RWPE1 (cell line): ENCODE measurements around the gene ASCL2.

Source experiments
- CTCF ChIA-PET: fragments of 350-600 bp; sonication (Branson Sonifier 250); formaldehyde crosslinking; extraction: SDS; loops from one replicate; lab custom pipeline; 2021; lab: Yijun Ruan, JAX
- POLR2A ChIA-PET: fragments of 400-600 bp; formaldehyde crosslinking; extraction: SDS; loops from one replicate; lab custom pipeline; 2020; ENCODE audit warnings: antibody characterized with exemption; ENCODE audit not compliant: low non-redundant PET; lab: Yijun Ruan, JAX
- DNase-seq: peaks from one replicate; pipeline ENCODE4 v3.0.0; 2012; ENCODE audit warnings: low spot score
- H3K27ac ChIP-seq: fragments of 450-650 bp; 2 replicates; pipeline ENCODE4 v1.5.1; 2017
- TF ChIP-seq, protein P1 (sequence below): fragments of 450-650 bp; conservative IDR thresholded peaks from 2 replicates; pipeline ENCODE4 v1.5.1; 2017; ENCODE audit warnings: low read depth, mild to moderate bottlenecking

ASCL2 gene, protein sequence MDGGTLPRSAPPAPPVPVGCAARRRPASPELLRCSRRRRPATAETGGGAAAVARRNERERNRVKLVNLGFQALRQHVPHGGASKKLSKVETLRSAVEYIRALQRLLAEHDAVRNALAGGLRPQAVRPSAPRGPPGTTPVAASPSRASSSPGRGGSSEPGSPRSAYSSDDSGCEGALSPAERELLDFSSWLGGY

DNA sequence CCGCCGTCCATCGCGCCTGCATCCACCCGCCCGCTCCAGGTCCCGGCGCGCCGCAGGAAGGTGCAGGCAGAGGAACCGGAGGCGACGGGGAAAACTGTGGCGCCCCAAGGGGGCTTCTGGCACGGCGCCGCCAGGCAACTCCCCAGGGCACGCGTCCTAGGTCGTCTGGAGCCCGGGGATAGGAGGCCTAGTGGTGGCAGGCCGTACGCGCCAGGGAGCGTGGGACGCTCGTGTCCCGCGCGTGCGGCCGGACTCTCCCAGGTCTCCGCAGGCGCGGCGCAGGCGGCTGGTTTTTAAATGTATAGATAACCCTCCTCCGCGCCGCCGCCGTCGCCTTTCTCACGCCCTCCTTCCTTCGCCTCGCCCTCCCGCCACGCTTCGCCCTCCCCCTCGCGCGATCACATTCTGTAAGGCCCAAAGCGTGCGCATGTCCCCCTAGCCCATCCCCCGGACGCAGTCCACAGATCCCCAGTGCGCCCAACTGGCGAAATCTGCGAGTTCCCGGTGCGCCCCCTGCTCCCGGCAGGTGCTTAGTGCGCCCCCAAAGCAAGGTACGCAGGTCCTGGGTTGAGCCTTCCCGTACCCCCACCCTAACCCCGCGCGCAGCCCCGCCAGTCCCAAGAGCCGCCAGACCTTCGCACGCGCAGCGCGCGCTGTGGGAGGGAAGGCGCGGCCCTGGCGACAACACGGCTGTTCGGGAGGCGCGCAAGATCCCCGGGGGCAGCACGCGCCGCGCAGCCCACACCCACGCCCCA, at the start of gene ASCL2:
Gene ASCL2, minus strand, starts transcription at position 267 of the 755 bp plus-strand sequence. Its CDS starts 256 bp downstream, at position 11.
- DNase-seq: no peak
- TF ChIP-seq, protein P1, sequence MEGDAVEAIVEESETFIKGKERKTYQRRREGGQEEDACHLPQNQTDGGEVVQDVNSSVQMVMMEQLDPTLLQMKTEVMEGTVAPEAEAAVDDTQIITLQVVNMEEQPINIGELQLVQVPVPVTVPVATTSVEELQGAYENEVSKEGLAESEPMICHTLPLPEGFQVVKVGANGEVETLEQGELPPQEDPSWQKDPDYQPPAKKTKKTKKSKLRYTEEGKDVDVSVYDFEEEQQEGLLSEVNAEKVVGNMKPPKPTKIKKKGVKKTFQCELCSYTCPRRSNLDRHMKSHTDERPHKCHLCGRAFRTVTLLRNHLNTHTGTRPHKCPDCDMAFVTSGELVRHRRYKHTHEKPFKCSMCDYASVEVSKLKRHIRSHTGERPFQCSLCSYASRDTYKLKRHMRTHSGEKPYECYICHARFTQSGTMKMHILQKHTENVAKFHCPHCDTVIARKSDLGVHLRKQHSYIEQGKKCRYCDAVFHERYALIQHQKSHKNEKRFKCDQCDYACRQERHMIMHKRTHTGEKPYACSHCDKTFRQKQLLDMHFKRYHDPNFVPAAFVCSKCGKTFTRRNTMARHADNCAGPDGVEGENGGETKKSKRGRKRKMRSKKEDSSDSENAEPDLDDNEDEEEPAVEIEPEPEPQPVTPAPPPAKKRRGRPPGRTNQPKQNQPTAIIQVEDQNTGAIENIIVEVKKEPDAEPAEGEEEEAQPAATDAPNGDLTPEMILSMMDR: no peak

DNA sequence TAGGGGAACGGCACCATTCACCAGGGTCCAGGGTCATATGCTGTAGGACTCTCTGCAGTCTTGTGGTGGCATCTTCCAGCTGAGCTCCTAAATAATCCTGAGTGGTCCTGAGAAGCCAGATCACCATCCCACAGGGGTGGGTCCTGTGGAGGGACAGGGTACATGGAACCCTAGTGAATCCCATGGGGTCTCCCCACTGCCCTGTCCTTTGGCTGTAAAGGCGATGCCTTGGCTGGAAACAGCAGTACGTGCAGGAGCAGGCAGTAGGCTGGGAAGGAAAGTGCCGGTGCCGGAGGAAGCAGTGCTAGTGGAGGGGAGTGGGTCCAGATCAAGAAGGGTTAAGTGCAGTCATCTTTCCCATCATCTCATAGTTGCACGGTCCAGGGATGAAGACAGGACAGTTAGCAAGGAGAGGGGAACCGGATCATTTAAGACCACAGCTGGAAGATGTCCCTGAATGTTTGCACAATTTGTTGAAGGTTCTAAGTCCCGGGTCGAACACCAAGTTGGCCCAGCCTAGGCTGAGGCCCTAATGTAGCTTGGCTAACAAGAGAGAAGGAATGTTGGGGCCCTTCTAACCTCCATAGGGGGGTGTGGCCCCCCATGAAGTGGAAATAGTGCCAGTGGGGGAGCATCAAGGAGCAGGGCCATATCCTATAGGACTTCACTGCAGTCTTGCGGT, 49.5 kb upstream of the ASCL2 start:
- DNase-seq: no peak
- ChIA-PET CTCF (interaction anchor here (1.4 kb wide), 1 partner anchor 100 kb away, joined by 9 read pairs; no protein-coding TSS in a partner anchor), POLR2A (no interaction called here)
- TF ChIP-seq, protein P1: no peak
- H3K27ac ChIP-seq: no peak overlapping the region

More for the DNA sequence above, at the start of gene ASCL2:
- CTCF ChIA-PET: interaction anchor here (0.5 to 1.4 kb wide), 12 partner anchors 28 to 150 kb away, joined by 3 to 7 read pairs (median 4); no protein-coding TSS in a partner anchor
- H3K27ac ChIP-seq: peak within 1 kb of the TSS; percentile 89
- POLR2A ChIA-PET: interaction anchor here (0.6 to 0.9 kb wide), 2 partner anchors 67 to 68 kb away, joined by 3 read pairs; no protein-coding TSS in a partner anchor

DNA sequence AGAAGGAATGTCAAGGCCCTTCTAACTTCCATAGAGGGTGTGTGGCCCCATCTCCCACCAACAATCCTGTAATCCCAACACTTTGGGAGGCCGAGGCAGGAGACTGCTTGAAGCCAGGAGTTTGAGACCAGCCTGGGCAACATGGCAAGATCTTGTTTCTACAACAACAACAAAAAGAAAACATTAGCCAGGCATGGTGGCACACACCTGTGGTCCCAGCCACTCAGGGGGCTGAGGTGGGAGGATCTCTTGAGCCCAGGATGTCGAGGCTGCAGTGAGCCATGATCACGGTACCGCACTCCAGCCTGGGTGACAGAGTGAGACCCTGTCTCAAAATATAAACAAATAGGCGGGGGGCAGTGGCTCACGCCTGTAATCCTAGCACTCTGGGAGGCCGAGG, 48.3 kb upstream of the ASCL2 start:
- TF ChIP-seq, protein P1: no peak
- H3K27ac ChIP-seq: no peak overlapping the region
- ChIA-PET CTCF (no interaction called here), POLR2A (no interaction called here)
- DNase-seq: no peak

DNA sequence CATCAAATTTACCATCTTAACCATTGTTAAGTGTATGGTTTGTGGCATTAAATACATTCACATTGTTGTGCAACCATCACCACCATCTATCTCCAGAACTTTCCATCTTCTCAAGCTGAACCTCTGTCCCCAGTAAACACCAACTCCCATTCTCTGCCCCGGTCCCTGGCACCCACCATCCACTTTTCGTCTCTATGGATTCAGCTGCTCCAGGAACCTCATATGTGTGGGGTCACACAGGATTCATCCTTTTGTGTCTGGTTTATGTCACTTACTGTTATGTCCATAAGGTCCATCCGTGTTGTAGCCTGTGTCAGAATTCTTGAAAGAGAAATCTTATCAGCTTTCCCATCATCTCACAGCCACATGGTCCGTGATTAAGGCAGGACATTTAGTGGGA, 47.7 kb upstream of the ASCL2 start:
- CTCF ChIA-PET: no interaction called here
- POLR2A ChIA-PET: no interaction called here

DNA sequence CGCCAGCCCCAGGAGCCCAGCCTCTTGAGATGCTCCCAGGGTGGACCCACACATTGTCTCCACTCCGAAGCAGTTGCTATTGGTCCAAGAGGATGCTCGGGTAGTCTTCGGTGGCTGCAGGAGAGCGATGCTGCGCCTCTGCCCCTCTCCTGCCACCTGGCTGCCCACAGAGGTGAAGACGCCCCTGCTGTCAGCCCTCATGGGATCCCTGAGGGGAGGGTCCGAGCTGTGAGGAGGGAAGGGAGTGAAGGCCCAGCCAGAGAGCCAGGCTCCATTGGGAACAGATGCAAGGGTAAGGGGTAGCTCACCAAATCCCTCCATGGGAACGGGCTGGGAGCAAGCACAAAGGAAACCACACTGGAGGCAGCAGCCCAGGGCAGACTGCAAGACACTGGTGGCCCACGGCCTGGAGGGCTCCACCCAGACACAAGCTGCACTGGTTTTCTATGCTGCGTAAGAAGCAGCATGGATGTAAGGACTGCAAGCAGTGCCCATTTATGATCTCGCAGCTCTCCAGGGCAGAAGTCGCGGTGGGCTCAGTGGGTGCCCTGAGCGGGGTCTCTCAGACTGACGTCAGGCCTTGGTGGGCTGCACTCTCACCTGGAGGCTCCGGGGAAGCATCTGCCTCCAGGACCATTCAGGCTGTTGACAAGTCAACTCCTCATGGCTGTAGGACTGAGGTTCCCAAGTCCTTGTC, 47.1 kb upstream of the ASCL2 start:
- no peak for DNase-seq
- TF ChIP-seq, protein P1: no peak
- H3K27ac ChIP-seq: no peak overlapping the region
- ChIA-PET POLR2A (no interaction called here), CTCF (no interaction called here)

More for the DNA sequence above, 47.7 kb upstream of the ASCL2 start:
- no peak for DNase-seq
- H3K27ac ChIP-seq: no peak overlapping the region
- TF ChIP-seq, protein P1: no peak

DNA sequence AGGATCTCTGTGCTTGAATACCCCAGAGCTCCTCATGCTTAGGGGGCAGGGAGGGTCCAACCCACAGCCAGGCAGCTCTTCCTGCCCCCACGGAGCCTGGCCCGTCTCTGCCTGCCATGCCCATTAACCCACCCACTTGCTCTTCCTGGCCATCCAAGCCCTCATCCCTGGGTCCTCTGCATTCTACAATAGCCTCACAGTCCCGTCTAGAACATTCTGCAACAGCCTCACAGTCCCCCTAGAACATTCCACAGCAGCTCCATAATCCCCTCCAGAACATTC, 46.5 kb upstream of the ASCL2 start:
- ChIA-PET CTCF (interaction anchor here (0.6 to 1.0 kb wide), 3 partner anchors 12 to 279 kb away, joined by 3 to 14 read pairs (median 3); no protein-coding TSS in a partner anchor), POLR2A (no interaction called here)
- DNase-seq: no peak
- no peak overlapping the region for H3K27ac ChIP-seq
- TF ChIP-seq, protein P1: no peak
